Activated T-cell treated with anti-CD3 and anti-CD28 coated beads, Interleukin-2, amount 50 U/mL, for 4 hours (primary cell): ENCODE results near the gene LGALS8. TPM values are rescaled to one million over a fixed set of nuclear protein-coding genes. Genes with fewer than 3 reads are reported as not detected.
"Not testable (repeated sequence)": the region's sequence is repeated elsewhere in the genome, so short reads cannot be mapped to it uniquely, and the experiment has no call there.

Source experiments
- ATAC-seq, 2 donors: fragments of 200-7000 bp; cut with Tn5 transposase; one replicate each; pipeline ENCODE4 v1.10.0; 2021
- DNase-seq: peaks from one replicate; pipeline ENCODE4 v3.0.0-alpha.2; 2020
- H3K27me3 Mint-ChIP-seq: one replicate; pipeline ENCODE4 v1.8.0; 2021; ENCODE audit warnings: low read depth, mixed read lengths
- H3K36me3 Mint-ChIP-seq: one replicate; pipeline ENCODE4 v1.8.0; 2022; ENCODE audit warnings: mixed read lengths; ENCODE audit not compliant: insufficient read depth
- H3K4me1 Mint-ChIP-seq: one replicate; pipeline ENCODE4 v1.8.0; 2021; ENCODE audit warnings: low read depth, mixed read lengths
- H3K4me3 Mint-ChIP-seq: one replicate; pipeline ENCODE4 v1.8.0; 2021; ENCODE audit warnings: mild to moderate bottlenecking, moderate library complexity, mixed read lengths
- H3K9me3 Mint-ChIP-seq: one replicate; pipeline ENCODE4 v1.8.0; 2021; ENCODE audit warnings: mixed read lengths
- total RNA-seq, 3 donors: library from RNA; stranded (reverse); gene quantifications; one replicate each; pipeline ENCODE4 v1.2.1, GENCODE V29; 2021

LGALS8 gene
- total RNA-seq, 3 donors from 2014 or later, result 59.7 to 73.2 (median 60.9) TPM

DNA sequence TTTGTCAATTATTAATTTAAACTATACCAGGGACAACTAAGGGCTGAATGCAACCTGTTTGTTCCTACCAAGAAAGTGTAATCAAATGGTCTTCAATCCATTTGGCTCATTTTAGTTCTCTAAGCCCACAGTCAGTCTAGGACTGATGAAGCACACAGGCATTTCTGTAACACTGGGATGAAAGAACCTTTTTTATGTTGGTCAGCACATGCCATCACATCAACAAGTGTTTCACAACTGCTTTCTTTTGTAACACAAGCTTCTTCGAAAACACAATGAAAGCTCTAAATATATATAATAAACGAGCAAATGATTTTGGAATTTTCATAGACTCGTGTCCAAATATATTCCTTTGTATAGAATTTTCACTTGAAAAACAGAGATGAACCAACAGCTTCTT, 51.7 kb downstream of the LGALS8 start:
- no peaks in the 10 kb centered on the region for H3K4me1 Mint-ChIP-seq
- peaks cover 43% of the 10 kb centered on the region for H3K36me3 Mint-ChIP-seq
- no peaks in the 10 kb centered on the region for H3K27me3 Mint-ChIP-seq
- H3K4me3 Mint-ChIP-seq, result no peak overlapping the region
- no peaks in the 10 kb centered on the region for H3K9me3 Mint-ChIP-seq
- DNase-seq, result no peak
- ATAC-seq, result no peak

DNA sequence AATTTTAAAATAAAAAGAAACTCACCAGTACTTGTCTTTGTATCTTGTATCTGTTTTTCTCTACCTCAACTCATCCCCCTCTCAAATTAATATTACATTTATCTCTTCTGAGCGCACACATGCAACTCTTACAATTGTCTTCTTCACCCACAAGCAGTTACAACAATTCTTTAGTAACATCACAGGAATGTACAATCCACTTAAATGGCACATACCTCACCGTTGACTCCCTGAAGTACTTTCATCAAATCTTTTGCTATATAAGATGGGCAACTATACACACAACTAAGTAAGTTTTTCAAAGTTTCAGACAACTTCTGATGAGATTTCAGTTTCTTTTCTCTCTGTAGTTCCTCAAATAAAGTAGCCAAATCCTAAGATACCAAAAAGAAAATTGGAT, 52.2 kb downstream of the LGALS8 start:
- Mint-ChIP-seq H3K4me1 (no peaks in the 10 kb centered on the region), H3K36me3 (peaks cover 44% of the 10 kb centered on the region), H3K27me3 (no peaks in the 10 kb centered on the region), H3K9me3 (no peaks in the 10 kb centered on the region), H3K4me3 (no peak overlapping the region)
- no peak for ATAC-seq
- no peak for DNase-seq

DNA sequence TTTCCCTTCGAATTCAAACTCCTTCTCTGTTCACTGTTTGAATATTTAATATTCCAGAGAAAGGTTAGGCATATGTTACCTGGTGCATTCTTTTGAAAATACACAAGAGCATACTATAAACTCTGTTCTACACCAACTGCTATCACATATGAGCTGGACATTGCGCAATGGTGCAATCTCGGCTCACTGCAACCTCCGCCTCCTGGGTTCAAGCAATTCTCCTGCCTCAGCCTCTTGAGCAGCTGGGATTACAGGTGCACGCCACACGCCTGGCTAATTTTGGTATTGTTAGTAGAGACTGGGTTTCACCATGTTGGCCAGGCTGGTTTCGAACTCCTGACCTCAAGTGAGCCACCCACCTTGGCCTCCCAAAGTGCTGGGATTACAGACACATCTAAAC, 53.3 kb downstream of the LGALS8 start:
- H3K27me3 Mint-ChIP-seq, H3K4me3 Mint-ChIP-seq, DNase-seq, H3K9me3 Mint-ChIP-seq, ATAC-seq, H3K4me1 Mint-ChIP-seq: not testable (repeated sequence)
- peaks cover 52% of the 10 kb centered on the region for H3K36me3 Mint-ChIP-seq

DNA sequence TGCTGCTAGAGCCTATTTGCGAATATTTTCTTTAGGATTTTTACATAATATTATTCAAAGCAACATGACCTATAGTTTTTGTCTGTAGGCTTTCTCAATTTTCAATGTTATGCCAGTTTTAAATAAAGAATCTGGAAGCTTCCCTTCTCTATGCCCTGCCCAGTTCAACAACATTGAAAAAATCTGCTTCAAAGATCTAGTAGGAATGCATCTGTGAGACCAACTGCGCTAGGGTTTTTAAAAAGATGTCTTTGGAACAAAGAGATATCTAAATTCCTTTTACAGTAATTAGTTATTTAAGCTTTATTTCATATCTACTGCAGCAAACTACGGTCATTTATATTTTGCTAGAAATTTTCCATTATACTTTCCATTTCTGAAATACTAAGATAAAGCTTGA, 54.9 kb downstream of the LGALS8 start:
- H3K27me3 Mint-ChIP-seq, result no peaks in the 10 kb centered on the region
- no peak overlapping the region for H3K4me3 Mint-ChIP-seq
- DNase-seq (no peak), ATAC-seq (no peak)
- H3K36me3 Mint-ChIP-seq, result peaks cover 52% of the 10 kb centered on the region
- H3K9me3 Mint-ChIP-seq, result no peaks in the 10 kb centered on the region
- no peaks in the 10 kb centered on the region for H3K4me1 Mint-ChIP-seq

DNA sequence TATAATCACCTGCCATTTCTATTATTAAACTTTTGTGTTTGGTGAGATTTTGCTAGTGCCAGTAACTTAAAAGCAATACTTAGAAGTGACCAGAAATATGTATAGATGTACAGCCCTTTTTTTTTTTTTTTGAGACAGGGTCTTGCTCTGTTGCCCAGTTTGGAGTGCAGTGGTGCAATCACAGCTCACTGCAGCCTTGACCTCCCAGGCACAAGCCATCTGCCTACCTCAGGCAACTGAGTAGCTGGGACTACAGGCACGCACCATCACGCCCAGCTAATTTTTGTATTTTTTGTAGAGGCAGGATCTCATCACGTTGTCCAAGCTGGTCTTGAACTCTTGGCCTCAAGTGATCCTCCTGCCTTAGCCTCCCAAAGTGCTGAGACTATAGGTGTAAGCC, 56.6 kb downstream of the LGALS8 start:
- not testable (repeated sequence) for DNase-seq, ATAC-seq, H3K4me1 Mint-ChIP-seq, H3K4me3 Mint-ChIP-seq, H3K9me3 Mint-ChIP-seq, H3K27me3 Mint-ChIP-seq
- H3K36me3 Mint-ChIP-seq, result peaks cover 62% of the 10 kb centered on the region

DNA sequence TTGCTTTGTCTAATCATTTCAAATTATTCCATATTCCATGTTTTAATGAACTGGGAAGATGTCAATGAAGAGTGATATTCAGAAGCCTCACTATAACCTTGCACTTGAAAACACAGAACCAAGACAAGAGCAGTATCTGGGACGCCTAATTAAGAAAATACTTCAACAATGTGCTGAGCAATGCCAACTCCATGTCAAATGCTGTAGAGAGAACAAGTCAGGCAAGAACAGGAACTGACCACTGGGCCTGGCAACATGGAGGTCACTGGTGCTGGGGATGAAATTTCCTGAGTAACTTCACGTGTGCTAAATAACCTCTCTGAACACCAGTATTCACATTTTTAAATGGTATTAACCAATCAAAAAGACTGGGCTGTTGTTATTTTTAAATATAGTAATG, 57.7 kb downstream of the LGALS8 start:
- no peak overlapping the region for H3K4me3 Mint-ChIP-seq
- no peaks in the 10 kb centered on the region for H3K4me1 Mint-ChIP-seq
- no peak for DNase-seq
- H3K36me3 Mint-ChIP-seq, result peaks cover 58% of the 10 kb centered on the region
- no peak for ATAC-seq
- no peaks in the 10 kb centered on the region for H3K27me3 Mint-ChIP-seq
- H3K9me3 Mint-ChIP-seq, result no peaks in the 10 kb centered on the region

DNA sequence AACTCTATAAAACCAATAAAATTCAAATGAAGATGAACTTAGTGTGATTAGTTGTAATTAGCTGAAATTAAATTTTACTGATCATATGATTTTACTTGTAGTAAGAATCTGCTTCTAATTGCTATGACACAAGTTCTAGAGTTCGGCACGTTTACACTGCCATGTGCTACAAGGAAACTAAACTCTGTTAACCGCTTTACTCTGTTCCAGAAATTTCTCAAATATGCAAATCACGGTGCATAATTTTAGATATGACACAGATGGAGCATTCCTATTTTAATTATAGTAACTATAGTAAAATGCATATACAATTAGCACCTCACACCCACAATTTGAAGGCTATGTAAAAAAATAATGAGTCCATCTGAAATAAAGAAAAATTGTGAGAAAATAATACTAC, 65.7 kb downstream of the LGALS8 start:
- H3K27me3 Mint-ChIP-seq, result no peaks in the 10 kb centered on the region
- H3K4me3 Mint-ChIP-seq, result no peak overlapping the region
- DNase-seq (no peak), ATAC-seq (no peak)
- no peaks in the 10 kb centered on the region for H3K9me3 Mint-ChIP-seq
- peaks cover 55% of the 10 kb centered on the region for H3K36me3 Mint-ChIP-seq
- peaks cover 9% of the 10 kb centered on the region for H3K4me1 Mint-ChIP-seq

DNA sequence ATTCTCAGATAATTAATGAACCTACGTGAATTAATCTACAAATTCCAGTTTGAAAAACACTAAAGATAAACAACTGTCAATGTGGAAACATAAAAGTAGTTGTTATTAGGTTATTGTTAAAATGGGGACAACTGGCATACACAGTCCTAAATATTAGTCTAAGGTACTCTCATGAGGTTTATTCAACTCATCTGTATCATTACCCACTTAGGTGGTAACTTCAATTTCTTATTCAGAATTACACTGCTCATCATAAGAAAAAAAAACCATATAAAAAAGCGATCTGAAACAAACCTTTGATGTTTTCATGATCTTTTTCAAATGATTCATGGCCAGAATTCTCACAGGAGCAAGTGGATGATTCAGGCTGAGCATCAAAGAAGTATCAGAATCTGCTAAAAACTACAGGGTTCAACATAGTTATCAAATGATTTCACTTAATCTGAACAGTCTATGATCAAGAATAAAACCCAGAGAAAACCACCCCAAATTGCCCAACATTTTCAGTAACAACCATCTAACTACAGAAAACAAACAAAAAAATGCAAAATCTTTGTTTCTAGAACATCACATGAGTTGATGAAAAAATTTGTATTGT, 66.9 kb downstream of the LGALS8 start:
- Mint-ChIP-seq H3K36me3 (peaks cover 50% of the 10 kb centered on the region), H3K4me3 (no peak overlapping the region), H3K27me3 (no peaks in the 10 kb centered on the region), H3K4me1 (peaks cover 9% of the 10 kb centered on the region), H3K9me3 (no peaks in the 10 kb centered on the region)
- peak; percentile 69 to 72 for ATAC-seq
- DNase-seq, result no peak

DNA sequence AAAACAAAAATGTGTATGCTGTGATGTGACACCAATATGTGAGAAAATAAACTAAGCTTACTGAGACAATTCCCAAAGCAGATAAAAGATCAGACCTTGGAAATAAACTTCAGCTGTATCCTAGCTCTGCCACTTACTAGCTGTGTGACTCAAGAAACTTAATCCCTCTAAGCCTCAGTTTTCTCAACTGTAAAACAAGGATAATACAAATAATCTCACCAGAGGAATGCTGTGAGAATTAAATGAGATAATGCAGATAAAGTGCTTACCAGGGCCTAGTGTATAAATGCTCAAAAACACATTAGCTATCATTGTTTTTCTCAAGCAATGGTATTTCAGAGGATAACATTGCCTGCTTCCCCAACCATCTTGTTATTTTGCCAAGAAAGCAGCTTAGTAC, 78.4 kb downstream of the LGALS8 start:
- Mint-ChIP-seq H3K4me1 (peaks cover 25% of the 10 kb centered on the region), H3K4me3 (peak overlapping the region; percentile 99), H3K36me3 (peaks cover 26% of the 10 kb centered on the region), H3K9me3 (no peaks in the 10 kb centered on the region), H3K27me3 (no peaks in the 10 kb centered on the region)
- ATAC-seq (no peak), DNase-seq (no peak)

Other genes starting within 250 kb of the LGALS8 start
- gene ERO1B, start 242.0 kb upstream of the LGALS8 start, total RNA-seq, result 1 to 10 TPM; 1.7 to 4.2 (median 2.9) TPM
- 10 to 100 TPM in 2 of 3 donors, 1 to 10 TPM in 1; 8.2 to 12.4 (median 10.8) TPM for gene EDARADD, start 129.7 kb upstream of the LGALS8 start, total RNA-seq
- 100 to 1,000 TPM; 113 to 126 (median 120) TPM for gene HEATR1, start 80.5 kb downstream of the LGALS8 start, total RNA-seq
- gene ACTN2, start 162.5 kb downstream of the LGALS8 start, total RNA-seq, result under 1 TPM; 0.24 to 0.63 (median 0.34) TPM